ENCODE measurements around the gene LRRIQ3. TPM values are rescaled to one million over a fixed set of nuclear protein-coding genes. Genes with fewer than 3 reads are reported as not detected.

LRRIQ3 gene
- total RNA-seq, 1 donor from 2014 or later = 0.35 TPM

Other genes starting within 250 kb of the LRRIQ3 start
- 12.2 TPM for gene FPGT, start 66 bp upstream of the LRRIQ3 start, total RNA-seq
- gene TNNI3K, start 37.2 kb upstream of the LRRIQ3 start, total RNA-seq = 93.4 TPM